ENCODE results near the gene CKAP2L.
"Not testable (repeated sequence)": the region's sequence is repeated elsewhere in the genome, so short reads cannot be mapped to it uniquely, and the experiment has no call there.

CKAP2L gene

GRCh38 chr2:112706947-112707346, 57.5 kb downstream of the CKAP2L start:
- DNase-seq = not testable (repeated sequence)

DNA sequence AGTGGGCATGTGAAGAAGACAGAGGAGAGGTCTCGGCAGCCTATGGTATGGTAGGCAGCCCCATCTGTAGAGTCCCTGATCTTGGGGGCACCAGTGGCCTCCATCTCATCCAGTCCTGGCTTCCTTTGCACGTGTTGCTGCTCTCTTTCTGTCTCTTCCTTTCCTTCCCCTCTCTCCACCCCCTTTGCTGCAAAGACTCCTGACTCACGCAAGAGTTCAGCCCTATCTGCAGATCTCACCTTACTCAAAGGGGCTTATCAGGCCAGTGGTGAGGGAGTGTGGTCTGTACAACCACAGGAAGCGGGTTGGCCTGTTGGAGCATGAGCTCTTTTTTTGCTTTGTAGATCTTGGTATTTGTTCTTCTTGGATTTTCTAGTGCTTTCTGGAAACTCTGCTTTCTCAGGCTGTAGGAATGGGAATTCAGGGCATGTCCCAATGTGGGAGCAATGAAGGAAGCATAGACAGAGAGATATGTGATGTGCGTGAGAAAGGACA, 58.2 kb downstream of the CKAP2L start:
- DNase-seq = peak; percentile 30 to 49

DNA sequence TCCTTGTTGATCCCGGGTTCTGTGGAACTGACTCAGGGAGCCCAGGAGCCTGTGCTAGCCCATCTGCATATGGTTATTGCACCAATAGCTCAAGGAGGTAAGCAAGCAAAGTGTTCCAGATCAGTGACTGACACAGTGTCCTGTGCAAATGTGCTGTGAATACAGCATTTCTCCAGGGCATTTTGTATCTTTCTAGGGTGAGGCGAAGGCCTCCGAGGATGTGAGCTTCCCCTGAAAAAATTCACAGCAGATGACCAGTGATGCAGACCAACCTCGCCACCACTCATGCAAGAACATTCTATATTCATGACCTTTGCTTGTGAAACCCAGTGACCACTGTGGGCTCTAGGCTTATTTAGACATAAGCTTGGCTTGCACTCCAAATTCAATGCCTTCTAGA, 58.8 kb downstream of the CKAP2L start:
- no peak for DNase-seq

- no peak for DNase-seq
Measured at GRCh38 chr2:112703684-112704083, 60.7 kb downstream of the CKAP2L start.

DNA sequence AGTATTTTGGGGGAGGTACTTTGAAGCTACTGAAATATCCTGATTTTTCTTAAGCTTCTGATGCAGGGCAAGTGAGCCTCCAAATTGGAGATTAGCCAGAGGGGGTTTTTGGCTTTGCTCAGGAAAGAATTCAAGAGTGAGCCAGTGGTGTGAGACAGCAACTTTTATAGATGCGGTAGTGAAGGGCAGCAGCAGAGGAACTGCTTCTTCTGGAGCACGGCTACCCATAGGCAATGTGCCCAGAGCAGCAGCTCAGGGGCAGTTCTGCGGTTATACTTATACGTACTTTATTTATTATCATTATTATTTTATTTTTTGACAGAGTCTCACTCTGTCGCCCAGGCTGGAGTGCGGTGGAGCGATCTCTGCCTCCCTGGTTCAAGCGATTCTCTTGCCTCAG, 63.4 kb downstream of the CKAP2L start:
- peak in 1 of 2 donors; percentile 46 for DNase-seq

DNA sequence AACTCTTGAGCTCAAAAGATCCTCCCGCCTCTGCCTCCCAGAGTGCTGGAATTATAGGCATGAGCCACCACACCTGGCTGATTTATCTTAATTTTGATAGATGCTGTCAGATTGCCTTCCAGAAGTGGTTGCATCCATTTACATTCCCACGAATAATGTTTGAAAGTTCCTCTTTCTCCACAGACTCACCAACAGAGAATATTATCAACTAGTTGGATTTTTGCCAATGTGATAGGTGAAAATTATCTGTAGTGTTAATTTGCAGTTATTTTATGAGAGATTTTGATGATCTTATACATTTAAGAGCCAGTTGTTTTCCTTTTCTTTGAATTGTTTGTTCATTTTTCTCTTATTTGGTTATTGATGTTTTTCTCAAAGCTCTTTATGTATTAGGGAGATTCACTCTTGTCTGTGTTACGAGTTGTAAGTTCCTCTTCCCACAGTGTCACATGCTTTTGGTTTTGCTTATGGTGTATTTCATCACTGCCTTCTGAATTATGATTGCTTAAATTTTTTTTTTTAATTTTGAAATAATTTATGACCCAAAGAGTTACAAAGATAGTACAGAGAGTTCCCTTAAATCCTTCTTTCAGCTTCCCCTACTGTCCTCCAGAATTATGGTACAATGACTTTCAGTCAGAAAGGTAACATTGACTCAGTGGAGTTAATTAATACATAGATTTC, 64.3 kb downstream of the CKAP2L start:
- no peak for DNase-seq

GRCh38 chr2:112698834-112699515, 65.4 kb downstream of the CKAP2L start:
- no peak for DNase-seq

DNA sequence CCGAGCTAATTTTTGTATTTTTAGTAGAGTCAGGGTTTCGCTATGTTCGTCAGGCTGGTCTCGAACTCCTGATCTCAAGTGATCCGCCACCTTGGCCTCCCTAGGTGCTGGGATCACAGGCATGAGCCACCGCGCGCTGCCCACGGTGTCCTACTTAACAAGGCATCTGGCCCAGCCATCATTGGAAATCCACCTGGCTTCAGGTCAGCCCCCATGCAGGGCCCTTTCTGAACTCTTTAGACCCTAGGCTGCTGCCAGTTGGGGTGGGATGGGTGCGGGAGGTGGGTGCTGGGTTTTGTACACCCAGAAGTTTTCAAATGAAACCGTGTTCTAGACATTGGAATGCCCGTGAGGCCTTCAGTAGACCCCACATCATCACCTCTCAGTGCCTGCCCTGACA, 70.2 kb downstream of the CKAP2L start:
- DNase-seq = no peak

DNA sequence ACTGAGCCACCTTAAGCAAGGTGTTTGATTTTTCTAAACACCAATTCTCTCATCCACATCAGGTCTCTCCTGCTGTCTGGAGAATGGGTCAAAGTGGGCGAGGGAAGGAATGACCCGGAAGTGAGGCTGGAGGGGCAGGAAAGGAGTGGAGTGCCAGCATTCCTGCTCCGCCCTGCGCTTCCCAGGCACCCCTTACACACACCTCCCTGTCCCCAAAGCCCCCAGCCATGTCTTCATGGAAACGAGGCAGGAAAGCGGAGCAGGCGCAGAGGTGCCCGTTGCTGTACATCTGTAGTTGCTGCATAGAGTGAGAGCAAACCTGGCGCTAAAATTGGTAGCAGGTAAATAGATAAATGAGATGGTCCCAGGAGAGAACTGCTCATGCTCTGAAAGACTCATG, 70.8 kb downstream of the CKAP2L start:
- no peak for DNase-seq

- DNase-seq = no peak
Measured at GRCh38 chr2:112692918-112693317, 71.5 kb downstream of the CKAP2L start.

DNA sequence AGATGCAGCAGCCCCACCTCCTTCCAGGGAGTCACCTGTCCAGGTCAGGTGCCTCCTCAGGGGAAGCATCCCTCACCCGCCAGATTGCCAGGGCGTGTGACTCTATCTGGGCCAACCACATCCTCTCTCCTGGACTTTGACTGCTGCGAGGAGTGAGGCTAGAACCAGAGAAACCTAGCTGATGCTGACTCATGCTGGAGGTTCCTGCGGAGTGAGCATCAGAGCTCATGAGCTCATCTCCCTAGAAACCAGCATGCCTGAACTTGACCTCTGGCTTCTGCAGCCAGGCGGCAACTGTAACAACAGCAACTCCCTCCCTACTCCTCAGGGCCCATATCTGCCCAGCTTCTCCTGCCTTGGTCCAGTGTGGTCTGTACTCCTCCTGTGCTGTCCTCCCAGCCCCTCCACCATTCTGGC, 71.9 kb downstream of the CKAP2L start:
- peak; percentile 63 to 66 for DNase-seq

GRCh38 chr2:112691881-112692281, 72.5 kb downstream of the CKAP2L start:
- no peak for DNase-seq

DNA sequence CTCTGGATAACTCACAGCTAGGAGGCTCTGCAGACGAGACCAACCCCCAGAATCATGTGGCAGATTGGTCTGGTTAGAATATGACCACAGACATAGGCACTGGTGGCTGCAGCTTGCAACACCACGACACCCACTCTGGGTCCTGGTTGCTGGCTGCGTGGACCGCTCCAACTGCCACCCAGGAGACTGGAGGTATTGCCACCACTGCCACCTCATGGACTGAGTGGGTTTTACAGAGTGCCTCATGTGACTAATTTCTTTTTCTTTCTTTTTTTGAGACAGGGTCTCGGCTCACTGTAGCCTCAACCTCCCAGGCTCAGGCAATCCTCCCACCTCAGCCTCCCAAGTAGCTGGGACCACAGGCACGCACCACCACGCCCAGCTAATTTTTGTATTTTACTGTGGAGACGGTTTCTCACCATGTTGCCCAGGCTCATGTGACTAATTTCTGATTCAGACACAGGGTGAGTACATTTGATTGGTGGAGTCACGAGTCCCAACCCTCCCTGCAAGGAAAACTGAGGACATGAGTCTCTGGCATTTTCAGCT, 73.5 kb downstream of the CKAP2L start:
- DNase-seq = peak; percentile 73 to 77

DNA sequence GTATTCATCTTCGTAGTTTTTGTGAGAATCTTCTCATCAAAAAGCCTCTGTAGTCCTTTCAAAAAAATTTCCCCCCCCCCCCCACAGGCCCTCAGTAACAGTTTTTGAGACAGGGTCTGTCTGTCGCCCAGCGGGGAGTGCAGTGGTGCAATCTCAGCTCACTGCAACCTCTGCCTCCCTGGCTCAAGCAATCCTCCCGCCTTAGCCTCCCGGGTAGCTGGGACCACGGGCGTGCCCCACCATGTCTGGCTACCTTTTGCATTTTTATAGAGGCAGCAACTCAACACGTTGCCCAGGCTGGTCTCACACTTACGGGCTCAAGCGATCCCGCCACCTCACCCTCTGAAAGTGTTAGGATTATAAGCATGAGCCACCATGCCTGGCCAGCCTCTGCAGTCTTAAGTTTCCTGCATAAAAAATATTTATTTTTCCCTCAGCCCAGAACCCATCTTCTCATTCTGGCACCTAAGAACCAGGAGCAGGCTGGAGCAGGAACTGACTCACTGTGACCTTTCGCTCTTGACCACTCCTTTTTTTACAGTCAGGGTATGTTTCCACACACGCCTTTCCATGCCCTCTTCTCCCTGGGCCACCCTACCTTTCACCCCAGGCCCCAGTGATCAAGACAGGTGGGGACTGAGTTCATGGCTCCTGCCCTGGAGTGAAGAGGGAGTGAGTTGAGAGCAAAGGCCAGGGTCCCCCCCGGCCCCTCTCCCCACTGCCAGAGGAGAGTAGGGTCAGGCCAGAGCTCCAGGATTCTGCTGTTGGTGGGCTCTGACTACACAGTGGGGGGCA, 76.1 kb downstream of the CKAP2L start:
- no peak for DNase-seq

GRCh38 chr2:112687522-112687921, 76.9 kb downstream of the CKAP2L start:
- no peak for DNase-seq

Data from CD4-positive, alpha-beta T cell treated with Interferon alpha-2 for 1 hour (primary cell).